Muscle of back (tissue), 11 donors: Measurements from ENCODE around the gene PARP14. TPM values are rescaled to one million over a fixed set of nuclear protein-coding genes. Genes with fewer than 3 reads are reported as not detected.
A peak's percentile ranks its signal among the peaks of the same experiment; 100 is the strongest.
"Not testable (repeated sequence)": the region's sequence is repeated elsewhere in the genome, so short reads cannot be mapped to it uniquely, and the experiment has no call there.

ENCODE experiments used
- DNase-seq, 3 donors: peaks; one replicate each; pipeline versions ENCODE4 v3.0.0 to v3.0.0-alpha.2; 2013
- polyA plus RNA-seq, 10 donors: library from polyadenylated mRNA; unstranded; fragments of 120-200 nt; gene quantifications; one replicate each; pipeline ENCODE4 v1.2.1, GENCODE V29; 2013; ENCODE audit not compliant: insufficient read length in 10 of 10

PARP14 gene
- polyA plus RNA-seq, 10 donors = 7.0 to 14.1 (median 9.5) TPM

DNA sequence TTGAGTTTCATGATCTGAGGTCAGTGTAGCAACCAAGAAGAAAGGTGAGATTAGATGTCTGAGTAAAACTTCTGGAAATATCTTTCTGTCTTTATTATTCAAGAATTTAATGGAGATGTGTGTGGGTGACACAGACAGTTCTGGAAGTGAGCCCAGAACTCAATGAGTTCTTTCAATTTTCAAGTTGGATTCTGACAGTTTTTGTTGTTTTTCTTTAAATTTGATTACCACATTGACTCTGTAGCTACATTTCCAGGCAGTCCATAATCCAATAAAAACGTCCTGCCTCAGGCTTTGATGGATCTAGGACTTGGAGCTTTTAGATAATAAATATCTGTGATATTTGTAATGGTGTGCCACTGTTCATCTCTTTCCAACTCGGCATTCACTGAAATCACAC is 3.9 kb upstream of the PARP14 start:
- DNase-seq = no peak

DNA sequence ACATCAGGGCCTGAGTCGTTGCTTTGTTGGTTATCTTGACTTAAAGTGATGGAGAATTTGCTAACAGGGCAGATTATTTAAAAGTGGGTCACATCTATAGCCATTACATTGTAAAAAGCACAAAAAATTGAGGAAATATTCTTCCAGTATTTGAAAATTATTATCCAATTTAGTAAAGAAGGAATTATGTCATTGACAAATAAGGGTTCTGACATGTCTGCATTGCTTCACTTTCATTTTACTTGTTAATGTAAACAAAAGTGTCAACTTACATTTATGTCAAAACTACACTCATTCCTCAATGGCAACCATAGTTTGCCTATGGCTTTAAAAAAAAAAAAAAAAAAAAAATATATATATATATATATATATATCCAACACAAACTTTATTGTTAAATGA is 3.4 kb upstream of the PARP14 start:
- no peak for DNase-seq

DNA sequence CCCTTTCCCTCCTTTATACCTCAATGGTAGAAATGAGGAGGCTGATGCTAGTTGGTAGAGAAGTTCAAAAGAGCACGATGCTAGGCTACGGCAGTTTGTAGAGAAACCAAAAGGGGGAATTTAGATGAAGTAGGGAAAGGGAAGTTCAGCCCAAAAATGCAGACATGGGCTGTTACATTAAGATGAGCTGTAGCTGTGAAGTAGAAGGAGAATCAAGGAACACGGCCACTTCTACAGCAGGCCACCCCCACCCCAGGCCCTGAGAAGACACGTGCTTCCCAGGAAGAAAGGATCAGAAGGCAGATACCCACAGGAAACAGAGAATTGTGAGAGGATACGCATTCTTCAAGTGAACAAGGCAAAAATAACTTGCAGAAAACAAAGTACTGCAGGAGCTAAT is 2.1 kb upstream of the PARP14 start:
- DNase-seq = peak in 1 of 3 donors; percentile 18

DNA sequence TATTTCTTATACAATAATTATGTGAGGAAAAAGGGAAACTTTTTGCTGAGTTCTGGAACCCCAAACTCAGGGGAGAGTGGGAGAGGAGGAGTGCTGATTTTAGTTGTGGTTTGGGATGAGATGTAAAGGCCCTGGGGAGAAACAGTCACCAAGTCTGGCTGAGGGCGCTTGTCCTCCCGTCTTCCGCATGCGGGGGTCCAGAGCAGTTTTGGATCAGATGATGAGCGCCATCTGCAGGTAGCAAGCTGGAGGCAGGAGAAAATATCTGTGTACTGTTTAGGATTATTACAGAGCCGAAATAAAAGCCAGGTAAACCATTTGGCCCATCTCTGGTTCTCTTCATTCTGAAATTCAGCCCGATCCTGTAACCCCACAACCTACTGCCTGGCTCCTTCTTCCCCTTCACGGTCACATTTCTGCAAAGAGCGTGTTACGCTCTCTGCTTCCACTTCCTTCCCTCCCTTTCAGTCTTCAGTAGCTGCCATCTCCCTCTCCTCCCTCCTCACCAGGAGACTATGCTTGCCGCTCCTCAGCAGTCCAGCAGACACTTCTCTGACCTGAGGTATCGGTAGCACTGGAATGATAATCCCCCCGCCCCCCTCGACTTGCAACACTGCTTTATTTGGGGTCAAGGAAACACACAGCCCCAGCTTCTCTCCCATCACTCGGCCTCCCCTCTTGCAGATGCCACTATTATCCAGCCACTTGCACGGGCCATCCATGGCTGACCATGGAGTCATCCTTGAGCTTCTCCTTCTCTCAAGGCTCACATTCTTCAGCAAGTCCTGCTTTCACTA is 1.4 kb upstream of the PARP14 start:
- DNase-seq = peak; percentile 79 to 92 (median 86)

DNA sequence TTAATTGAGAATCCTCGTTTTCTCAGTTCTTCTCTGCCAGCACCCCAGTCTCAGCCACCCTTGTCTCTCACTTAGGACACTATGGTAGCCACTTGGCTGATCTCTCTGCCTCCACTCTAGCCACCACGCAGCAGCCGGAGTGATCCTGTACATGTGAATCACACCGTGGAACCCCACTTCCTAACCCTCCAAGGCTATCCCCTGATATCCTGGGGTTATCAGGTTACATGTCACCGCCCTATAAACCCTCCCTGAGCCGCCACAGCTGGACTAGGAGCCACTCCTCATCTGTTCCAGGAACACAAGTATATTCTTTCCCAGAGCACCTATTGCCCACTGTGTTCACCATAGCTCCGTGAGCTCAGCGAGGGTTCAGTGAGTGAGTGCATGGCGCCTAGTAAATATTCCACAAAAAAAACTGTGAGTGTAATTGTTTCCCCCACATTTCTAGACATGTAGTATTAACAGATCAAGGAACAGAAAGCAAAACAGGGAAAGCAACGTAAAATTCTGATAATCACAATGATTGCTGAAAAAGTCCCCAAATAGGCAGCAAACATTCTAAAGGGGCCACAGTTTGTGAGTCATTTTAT is 661 bp upstream of the PARP14 start:
- DNase-seq = peak in 1 of 3 donors; percentile 25

DNA sequence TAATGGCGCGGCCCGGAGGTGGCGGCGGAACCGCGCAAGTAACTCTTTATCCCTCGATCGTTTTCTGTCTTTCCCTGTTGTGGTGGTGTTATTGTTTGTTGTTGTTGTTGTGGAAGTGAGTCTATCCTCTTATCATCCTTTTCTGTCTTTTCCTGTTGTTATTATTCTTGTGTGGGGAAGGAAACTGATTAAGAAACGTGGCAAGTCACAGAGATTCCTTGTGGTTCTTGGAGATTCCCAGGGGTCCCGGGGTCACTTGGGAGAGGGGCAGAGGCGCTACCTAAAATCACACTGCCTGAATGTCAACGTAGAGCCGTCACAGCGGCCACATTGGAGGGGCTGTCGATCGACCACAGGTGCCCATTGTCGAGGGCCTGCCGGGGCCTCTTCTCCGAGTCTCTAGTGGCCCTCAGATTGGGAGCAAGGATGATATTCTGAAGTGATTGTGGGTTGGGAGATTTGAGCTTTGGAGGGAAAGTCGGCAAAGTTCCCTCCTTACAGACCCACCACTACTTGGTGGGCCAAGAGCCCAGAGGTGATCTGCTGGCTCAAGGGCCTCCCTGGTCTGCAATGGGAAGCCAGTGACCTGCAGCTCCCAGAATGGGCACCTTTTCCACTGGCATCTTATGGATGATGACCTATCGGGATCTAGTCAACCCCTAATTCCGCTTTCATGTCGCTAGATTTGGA is 790 bp downstream of the PARP14 start:
- peak in 2 of 3 donors; percentile 19 to 63 for DNase-seq

DNA sequence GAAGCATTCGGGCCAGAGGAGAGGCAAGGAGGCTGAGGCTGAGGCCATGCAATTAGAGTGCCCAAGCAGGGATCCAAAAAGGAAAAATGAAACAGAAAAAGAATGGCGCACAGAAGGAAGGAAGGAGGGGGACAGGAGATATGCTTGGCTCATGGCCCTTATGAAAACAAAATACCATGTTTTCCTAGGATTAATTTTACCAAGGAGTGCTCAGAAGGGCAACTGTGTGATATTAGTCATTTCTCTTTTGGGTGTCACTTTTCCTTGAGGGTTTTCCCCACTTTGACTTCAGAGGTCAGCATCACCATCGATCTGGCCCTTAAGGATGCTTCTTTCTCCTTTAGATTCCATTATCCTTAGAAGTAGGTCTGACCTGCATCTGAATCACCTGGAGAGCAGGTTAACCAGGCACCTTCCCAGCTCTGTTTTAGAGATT is 1.4 kb downstream of the PARP14 start:
- no peak for DNase-seq

DNA sequence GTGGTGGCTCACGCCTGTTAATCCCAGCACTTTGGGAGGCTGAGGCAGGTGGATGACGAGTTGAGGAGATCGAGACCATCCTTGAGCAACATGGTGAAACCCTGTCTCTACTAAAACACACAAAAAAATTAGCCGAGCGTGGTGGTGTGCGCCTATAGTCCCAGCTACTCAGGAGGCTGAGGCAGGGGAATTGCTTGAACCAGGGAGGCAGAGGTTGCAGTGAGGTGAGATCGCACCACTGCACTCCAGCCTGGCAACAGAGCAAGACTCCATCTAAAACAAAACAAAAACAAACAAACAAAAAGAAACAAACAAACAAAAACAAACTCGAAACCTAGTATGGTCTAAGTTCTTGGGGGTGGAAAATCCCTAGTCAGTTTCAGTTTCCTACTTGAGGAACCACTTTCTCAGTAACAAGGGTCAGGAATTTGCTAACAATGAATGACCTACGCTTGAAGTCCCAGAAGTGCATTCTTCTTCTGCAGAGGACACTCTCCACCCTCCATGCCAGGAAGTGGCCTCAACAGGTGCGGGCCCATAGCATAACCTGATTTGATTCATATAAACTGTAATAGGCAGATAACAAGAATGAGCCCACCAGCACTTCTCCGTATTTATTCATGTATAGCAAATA is 2.3 kb downstream of the PARP14 start:
- not testable (repeated sequence) for DNase-seq

DNA sequence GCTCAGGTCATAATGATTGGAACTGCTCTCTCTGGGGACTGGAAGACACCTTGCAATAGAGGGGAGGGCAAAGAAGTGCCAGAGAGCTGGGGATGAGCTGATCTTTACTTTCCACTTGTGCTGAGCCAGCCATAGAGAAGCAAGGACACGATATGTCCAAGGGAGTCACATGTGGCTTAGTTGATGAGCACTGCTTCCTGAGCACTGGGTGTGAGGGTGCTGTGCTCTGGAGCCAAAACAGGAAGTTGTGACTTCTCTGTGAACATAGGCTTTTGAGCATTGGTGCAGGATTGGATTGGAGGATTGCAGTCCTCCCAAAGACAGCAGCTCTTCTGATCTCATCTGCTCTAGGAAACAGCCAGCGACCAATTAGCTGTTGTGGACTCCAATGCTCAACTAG is 6.7 kb downstream of the PARP14 start:
- DNase-seq = no peak

DNA sequence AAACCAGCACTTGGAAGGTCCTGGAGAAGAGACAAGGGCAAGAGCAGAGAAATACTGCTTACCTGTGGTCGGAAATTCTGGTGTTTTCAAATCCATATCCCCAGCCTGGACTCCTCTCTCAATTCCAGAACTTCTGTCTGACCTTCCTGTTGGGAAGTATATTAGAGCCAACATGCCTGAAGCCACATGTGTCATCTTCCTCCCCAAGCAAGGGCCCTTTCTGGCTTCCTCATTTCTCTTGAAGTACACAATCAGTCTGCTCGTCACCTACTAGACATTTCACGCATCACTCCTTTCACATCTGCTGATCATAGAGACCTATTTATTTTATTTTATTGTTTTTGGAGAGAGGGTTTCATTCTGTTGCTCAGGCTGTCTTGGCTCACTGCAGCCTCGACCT is 8.4 kb downstream of the PARP14 start:
- DNase-seq = no peak

DNA sequence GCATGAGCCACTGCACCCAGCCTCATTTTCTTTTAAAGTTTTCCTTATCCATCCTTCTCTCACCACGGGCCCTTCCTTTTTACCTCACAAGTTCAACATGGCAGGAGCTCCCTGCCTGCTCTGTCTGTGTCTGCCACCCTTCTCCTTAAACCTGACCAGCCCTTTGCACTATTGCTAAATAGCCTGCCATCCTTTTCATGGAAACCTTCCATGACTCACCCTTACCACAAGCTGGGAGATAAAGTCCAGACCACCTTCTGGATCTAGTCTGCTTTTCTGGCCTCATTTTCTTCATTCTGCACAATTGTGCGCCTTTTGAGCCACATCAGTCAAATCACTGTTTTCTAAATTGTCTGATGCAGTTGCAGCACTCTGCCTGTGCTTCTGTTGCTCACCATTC is 8.9 kb downstream of the PARP14 start:
- DNase-seq = no peak

DNA sequence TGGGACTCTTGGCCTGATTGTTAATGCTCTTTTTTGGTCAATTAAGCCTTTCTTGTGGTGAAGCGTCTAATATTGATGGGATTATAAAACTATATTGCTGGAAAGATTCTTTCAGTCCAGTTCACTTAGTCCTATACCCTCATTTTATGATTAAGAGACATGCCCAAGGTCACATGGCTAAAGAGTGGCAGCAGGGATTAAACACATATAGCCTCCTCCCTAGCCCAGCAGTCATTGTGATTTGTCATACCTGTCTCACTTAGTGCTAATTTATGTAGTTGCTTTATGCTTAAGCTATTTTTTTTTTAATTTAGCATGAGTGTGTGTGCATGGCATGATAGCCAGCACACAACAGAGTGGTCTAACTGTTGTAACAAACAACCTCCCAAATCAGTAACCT is 9.5 kb downstream of the PARP14 start:
- DNase-seq = no peak

DNA sequence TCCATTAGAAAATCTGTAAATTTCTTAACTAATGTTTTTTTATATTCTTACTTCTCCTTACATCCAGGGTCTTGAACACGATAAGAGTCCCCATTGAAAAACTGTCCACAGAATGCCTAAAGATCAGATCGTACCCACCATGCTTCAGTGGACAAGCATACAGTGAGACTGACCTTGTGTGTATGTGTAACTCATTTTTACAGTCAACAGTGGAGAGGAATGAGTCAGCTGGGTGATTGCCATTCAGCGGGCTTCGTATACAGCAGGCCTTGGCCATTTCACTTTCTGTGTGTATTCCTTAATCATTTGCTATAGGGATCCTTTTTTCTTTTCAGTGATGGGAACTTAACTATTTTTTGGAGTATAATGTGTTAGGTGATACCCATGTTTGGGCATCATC is 10.6 kb downstream of the PARP14 start:
- DNase-seq = no peak

DNA sequence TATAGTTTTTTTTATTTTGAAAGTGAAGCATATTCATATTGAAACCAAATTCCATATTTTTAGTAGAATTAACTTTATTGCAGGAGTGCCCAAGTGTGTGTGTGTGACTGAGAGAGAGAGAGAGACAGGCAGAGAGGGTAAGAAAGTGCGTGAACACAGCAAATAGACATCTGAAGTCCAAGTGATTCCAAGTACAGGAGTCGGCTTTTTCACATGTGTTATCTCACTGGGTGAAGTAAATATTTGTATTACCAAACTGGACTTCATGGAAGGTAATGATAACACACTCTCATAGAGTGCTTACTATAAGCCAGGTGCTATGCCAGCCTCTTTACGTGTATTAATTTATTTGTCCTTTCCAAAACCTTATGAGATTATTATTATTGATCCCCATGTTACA is 12.0 kb downstream of the PARP14 start:
- DNase-seq = no peak

DNA sequence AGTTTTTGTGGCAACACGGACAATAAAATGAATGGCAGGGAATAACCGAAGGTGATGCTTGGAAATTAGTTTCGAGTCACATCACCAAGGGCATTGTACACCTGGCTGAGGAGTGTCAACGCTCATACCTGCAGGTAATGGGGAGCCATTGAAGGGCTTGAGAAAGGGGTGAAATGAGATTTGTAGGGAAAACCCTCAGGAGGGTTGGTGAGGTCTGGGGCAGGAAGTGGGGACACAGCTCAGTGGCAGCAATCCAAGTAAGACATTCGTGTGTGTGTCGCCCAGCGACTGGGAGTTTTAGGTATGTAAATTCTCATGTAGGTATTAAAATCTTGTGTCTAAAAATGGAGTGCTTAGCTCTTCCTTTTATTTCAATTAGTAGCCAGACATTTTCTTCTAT is 14.3 kb downstream of the PARP14 start:
- DNase-seq = no peak

DNA sequence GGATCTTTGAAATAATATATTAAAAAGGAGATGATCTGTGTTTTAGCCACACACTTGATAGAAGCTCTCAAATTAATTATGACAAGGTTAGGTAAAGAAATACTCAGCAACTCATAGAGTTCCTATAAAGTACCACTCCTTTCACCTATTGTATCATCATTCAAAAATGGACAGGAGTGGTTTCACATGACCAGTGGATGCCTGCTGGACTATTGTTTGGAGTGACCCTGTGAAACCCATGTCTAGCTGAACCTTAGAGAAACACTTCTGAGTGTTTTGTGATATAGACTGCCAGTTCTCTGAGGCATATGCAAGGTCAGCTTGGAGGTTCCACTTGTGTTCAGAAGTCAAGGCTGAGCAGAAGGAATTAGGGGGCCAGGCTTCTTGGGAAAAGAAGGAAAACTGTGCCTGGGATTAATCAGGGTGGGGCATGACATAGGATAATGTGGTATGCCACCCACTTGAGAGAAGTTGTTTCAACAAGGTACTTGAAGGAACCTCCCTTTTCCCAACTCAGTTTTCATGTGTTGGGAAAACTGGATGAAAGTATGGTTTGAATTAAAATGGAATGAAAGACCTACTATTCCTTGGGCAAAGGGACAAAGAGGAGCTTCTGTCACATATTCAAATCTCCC is 15.4 kb downstream of the PARP14 start:
- no peak for DNase-seq

DNA sequence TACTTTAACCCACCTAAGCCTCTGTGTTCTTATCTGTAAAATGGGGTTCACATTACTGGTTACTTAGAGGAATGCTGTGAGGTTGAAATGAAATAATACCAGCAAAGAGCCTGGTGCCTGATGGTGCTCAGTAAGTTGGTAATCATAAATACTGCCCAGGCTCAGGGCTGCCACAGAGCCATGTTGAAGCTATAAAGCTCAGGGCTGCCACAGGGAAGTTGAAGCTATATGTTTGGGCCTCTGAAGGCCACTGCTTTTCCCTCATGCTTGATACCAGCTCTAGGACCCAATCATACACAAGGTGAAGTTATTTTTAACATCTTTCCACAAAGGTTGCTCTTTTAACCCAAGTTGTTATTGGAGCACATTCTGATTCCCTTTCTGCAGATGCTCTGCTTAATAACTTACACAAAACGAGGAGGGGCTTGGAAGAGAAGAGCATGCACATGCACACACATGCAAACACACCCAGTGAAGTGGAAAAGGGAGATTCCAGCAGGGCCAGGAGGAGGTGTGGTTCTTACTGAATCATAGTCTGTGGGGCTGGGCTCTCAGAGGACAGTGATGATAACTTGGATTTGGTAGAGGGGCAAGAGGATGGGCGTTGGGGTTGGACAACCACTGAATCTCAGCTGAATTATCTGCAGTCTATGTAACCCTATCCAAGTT is 17.4 kb downstream of the PARP14 start:
- no peak for DNase-seq

DNA sequence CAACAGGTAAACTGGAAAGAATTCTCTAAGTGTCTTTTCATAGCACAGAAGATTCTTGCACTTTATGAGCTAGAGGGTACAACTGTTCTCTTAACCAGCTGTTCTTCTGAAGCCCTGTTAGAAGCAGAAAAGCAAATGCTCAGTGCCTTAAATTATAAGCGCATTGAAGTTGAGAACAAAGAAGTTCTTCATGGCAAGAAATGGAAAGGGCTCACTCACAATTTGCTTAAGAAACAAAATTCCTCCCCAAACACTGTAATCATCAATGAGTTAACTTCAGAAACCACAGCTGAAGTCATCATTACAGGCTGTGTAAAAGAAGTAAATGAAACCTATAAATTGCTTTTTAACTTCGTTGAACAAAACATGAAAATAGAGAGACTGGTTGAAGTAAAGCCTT is 19.6 kb downstream of the PARP14 start:
- DNase-seq = no peak

DNA sequence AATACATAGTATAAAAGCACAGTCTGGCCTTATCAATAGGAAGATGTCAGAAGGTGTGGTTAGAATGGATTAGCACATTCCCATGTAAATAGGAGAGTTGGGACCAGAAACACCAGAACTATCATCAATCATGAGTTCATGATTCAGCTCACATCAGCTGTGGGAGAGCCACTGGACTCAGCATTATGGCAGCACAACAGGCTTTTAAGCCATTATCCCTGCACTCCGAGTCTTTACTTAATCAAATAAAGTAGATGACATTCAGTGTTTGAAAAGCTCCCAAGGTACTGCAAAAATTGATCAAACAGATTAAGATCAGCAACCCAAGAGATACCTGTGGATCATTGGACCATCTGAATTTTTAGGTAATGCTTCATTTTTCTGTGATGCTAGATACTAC is 24.7 kb downstream of the PARP14 start:
- no peak for DNase-seq

DNA sequence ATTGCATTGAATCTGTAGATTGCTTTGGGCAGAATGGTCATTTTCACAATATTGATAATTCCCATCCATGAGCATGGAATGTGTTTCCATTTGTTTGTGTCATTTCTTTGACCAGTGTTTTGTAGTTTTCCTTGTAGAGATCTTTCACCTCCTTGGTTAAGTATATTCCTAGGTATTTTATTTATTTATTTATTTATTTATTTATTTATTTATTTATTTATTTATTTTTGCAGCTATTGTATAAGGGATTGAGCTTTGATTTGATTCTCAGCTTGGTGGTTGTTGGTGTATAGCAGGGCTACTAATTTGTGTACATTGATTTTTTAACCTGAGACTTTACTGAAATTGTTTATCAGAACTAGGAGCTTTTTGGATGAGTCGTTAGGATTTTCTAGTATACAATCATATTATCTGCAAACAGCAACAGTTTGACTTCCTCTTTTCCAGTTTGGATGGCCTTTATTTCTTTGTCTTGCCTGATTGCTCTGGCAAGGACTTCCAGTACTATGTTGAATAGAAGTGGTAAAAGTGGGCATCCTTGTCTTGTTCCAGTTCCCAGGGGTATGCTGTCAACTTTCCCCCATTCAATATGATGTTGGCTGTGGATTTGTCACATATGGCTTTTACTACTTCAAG is 30.1 kb downstream of the PARP14 start:
- DNase-seq = not testable (repeated sequence)

DNA sequence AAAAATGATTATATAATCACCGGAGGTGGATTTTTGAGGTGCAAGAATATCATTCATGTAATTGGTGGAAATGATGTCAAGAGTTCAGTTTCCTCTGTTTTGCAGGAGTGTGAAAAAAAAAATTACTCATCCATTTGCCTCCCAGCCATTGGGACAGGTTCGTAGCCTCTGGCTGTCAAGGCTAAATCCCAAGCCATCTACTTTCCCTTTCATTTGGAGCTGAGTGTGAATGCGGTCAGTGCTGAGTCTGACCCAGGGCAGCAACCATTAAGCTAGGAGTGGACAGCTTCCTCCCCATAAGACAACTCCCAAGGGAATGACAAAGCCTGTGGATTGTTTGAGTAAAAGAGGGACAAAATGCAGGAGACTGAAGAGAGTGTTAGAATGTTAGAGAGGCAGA is 33.6 kb downstream of the PARP14 start:
- DNase-seq = no peak
